Measurements from ENCODE around the gene API5. TPM values are rescaled to one million over a fixed set of nuclear protein-coding genes. Genes with fewer than 3 reads are reported as not detected.

Gene API5
- total and polyA plus RNA-seq, 10 donors: 28.2 to 110 (median 80.5) TPM

- 62 to 78% (median 72%) methylated on average over 2 of the region's 2 CpGs for WGBS, 5 donors
- no peaks in the 10 kb centered on the region for H3K27me3 ChIP-seq (replicated peaks in 1 of 7)
- TF ChIP-seq CTCF (IDR thresholded peaks at IDR 0.05 in 8 of 11, conservative IDR thresholded peaks at IDR 0.05 in 3 of 11) (no peak), POLR2AphosphoS5 (IDR thresholded peaks at IDR 0.05) (no peak), POLR2A (IDR thresholded peaks at IDR 0.05) (no peak)
- peaks cover 25 to 58% (median 48%) of the 10 kb centered on the region in 6 donors for H3K4me1 ChIP-seq
- H3K9me3 ChIP-seq: no peaks in the 10 kb centered on the region
- H3K27ac ChIP-seq: no peak overlapping the region
- intact Hi-C loops (cut with DNase I; ENCODE audit: low total_unique reads): no loop called here
- no peak for DNase-seq
- H3K36me3 ChIP-seq: peaks cover 0 to 41% (median 27%) of the 10 kb centered on the region in 6 donors
- no peak overlapping the region for H3K4me3 ChIP-seq
Observed at GRCh38 chr11:43315966-43316365, 4.2 kb downstream of the API5 start.

DNA sequence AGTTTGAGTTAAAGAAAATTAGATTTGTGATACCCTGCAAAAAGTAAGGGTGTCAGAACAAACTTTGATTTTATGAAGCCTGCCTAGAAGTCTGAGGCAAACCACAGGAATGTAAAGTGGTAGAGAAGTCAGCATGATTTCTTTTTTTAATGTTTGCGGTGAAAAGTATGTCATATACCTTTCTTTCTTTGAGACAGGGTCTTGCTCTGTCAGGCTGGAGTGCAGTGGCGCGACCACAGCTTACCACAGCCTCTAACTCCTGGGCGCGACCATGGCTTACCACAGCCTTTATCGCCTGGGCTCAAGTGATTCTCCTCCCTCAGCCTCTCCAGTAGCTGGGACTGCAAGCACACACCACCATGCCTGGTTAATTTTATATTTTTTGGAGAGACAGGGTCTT is 4.7 kb downstream of the API5 start:
- no peak overlapping the region for H3K4me3 ChIP-seq
- H3K4me1 ChIP-seq: peaks cover 25 to 56% (median 47%) of the 10 kb centered on the region in 6 donors
- DNase-seq: no peak
- TF ChIP-seq POLR2A (IDR thresholded peaks at IDR 0.05) (no peak), POLR2AphosphoS5 (IDR thresholded peaks at IDR 0.05) (no peak), CTCF (IDR thresholded peaks at IDR 0.05 in 8 of 11, conservative IDR thresholded peaks at IDR 0.05 in 3 of 11) (no peak)
- H3K27ac ChIP-seq: no peak overlapping the region
- peaks cover 0 to 46% (median 32%) of the 10 kb centered on the region in 6 donors for H3K36me3 ChIP-seq
- intact Hi-C loops (cut with DNase I; ENCODE audit: low total_unique reads): no loop called here
- 60 to 82% (median 67%) methylated on average over 6 of the region's 6 CpGs for WGBS, 5 donors
- H3K27me3 ChIP-seq (replicated peaks in 1 of 7): no peaks in the 10 kb centered on the region
- H3K9me3 ChIP-seq: no peaks in the 10 kb centered on the region

- no peaks in the 10 kb centered on the region for H3K9me3 ChIP-seq
- no peak for DNase-seq
- TF ChIP-seq CTCF (IDR thresholded peaks at IDR 0.05 in 8 of 11, conservative IDR thresholded peaks at IDR 0.05 in 3 of 11): no peak
- no peak for TF ChIP-seq POLR2A (IDR thresholded peaks at IDR 0.05)
- no peak for TF ChIP-seq POLR2AphosphoS5 (IDR thresholded peaks at IDR 0.05)
- peaks cover 10 to 100% (median 97%) of the 10 kb centered on the region in 6 donors for H3K36me3 ChIP-seq
- H3K27me3 ChIP-seq (replicated peaks in 1 of 7): no peaks in the 10 kb centered on the region
- intact Hi-C loops (cut with DNase I; ENCODE audit: low total_unique reads): no loop called here
- H3K4me3 ChIP-seq: no peak overlapping the region
- H3K4me1 ChIP-seq: no peaks in the 10 kb centered on the region
- no peak overlapping the region for H3K27ac ChIP-seq
- WGBS, 5 donors: 80 to 94% (median 89%) methylated on average over 2 of the region's 2 CpGs
Observed at GRCh38 chr11:43327987-43328386, 16.2 kb downstream of the API5 start.

DNA sequence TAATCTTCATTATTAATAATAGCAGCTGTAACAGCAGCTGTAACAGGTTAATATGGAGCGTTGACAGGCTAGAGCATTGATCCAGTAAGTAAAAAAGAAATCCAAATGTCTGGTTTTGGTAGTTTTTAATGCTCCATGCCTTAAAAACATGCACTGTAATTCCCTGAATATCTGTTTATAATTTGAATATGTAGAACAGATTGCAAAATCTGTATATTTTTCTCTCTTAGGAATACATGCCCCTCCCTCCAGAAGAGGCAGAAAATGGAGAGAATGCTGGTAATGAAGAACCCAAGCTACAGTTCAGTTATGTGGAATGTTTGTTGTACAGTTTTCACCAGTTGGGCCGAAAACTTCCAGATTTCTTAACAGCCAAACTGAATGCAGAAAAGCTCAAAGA is 16.7 kb downstream of the API5 start:
- Histone ChIP-seq H3K9me3 (no peaks in the 10 kb centered on the region), H3K4me1 (no peaks in the 10 kb centered on the region), H3K36me3 (peaks cover 10 to 100% (median 96%) of the 10 kb centered on the region in 6 donors), H3K4me3 (no peak overlapping the region), H3K27ac (no peak overlapping the region), H3K27me3 (replicated peaks in 1 of 7) (no peaks in the 10 kb centered on the region)
- intact Hi-C loops (cut with DNase I; ENCODE audit: low total_unique reads): no loop called here
- TF ChIP-seq CTCF (IDR thresholded peaks at IDR 0.05 in 8 of 11, conservative IDR thresholded peaks at IDR 0.05 in 3 of 11) (no peak), POLR2AphosphoS5 (IDR thresholded peaks at IDR 0.05) (no peak), POLR2A (IDR thresholded peaks at IDR 0.05) (no peak)
- WGBS, 5 donors: 94 to 100% (median 99%) methylated on average over 2 of the region's 2 CpGs
- no peak for DNase-seq
